DND-41 (cell line): ENCODE measurements around the gene TIGD2.

ENCODE experiments used
- ATAC-seq: fragments of 200-7000 bp; cut with Tn5 transposase; 3 replicates; pipeline ENCODE4 v1.9.1; 2021; ENCODE audit warnings: low read depth; ENCODE audit not compliant: insufficient read depth
- DNase-seq: peaks from one replicate; pipeline ENCODE4 v3.0.0-alpha.2; 2020
- H2AFZ ChIP-seq: 2 replicates; pipeline ENCODE4 v1.6.0; 2012; ENCODE audit warnings: low read depth, low read length
- H3K27ac ChIP-seq: 2 replicates; pipeline ENCODE4 v1.5.1; 2012; ENCODE audit warnings: low read length, inconsistent platforms
- H3K27me3 ChIP-seq: fragments of 200-600 bp; sonication (generic); 2 replicates; pipeline ENCODE4 v1.6.0; 2012; ENCODE audit warnings: low read length, mild to moderate bottlenecking, inconsistent platforms; ENCODE audit not compliant: insufficient read depth, poor library complexity
- H3K36me3 ChIP-seq: 2 replicates; pipeline ENCODE4 v1.5.1; 2012; ENCODE audit warnings: low read length, inconsistent platforms; ENCODE audit not compliant: insufficient read depth
- H3K4me1 ChIP-seq: 2 replicates; pipeline ENCODE4 v1.5.1; 2012; ENCODE audit warnings: mild to moderate bottlenecking, low read length; ENCODE audit not compliant: insufficient read depth
- H3K4me2 ChIP-seq: 2 replicates; pipeline ENCODE4 v1.6.0; 2012; ENCODE audit warnings: mild to moderate bottlenecking, moderate library complexity, low read length, inconsistent platforms; ENCODE audit not compliant: insufficient read depth
- H3K4me3 ChIP-seq, 2 experiments: fragments of 200-600 bp in 1 of 2; shearing (Covaris generic) in 1 of 2; 2 replicates each; pipeline ENCODE4 v1.5.1; 2012 to 2016; ENCODE audit warnings: inconsistent platforms in 2 of 2, low read length in 2 of 2, mild to moderate bottlenecking in 2 of 2, low read depth in 1 of 2, moderate library complexity in 1 of 2
- H3K79me2 ChIP-seq: 2 replicates; pipeline ENCODE4 v1.6.0; 2012; ENCODE audit warnings: low read length, inconsistent platforms; ENCODE audit not compliant: insufficient read depth
- H3K9ac ChIP-seq: 2 replicates; pipeline ENCODE4 v1.6.0; 2012; ENCODE audit warnings: low read depth, mild to moderate bottlenecking, inconsistent platforms, low read length, moderate library complexity
- H3K9me3 ChIP-seq: 2 replicates; pipeline ENCODE4 v1.5.1; 2012; ENCODE audit warnings: low read length, moderate library complexity, mild to moderate bottlenecking, inconsistent platforms; ENCODE audit not compliant: insufficient read depth, severe bottlenecking
- H4K20me1 ChIP-seq: 2 replicates; pipeline ENCODE4 v1.6.0; 2012; ENCODE audit warnings: low read length; ENCODE audit not compliant: insufficient read depth
- CTCF ChIP-seq: IDR thresholded peaks from 2 replicates; pipeline ENCODE4 v1.5.1; 2012; ENCODE audit warnings: borderline replicate concordance, low read length, moderate library complexity, mild to moderate bottlenecking; ENCODE audit not compliant: poor library complexity, severe bottlenecking; ENCODE audit errors: extremely low read depth
- EZH2 ChIP-seq: IDR thresholded peaks from 3 replicates; pipeline ENCODE4 v1.6.1; 2012; ENCODE audit warnings: borderline replicate concordance, low read depth, mild to moderate bottlenecking, moderate library complexity, low read length, inconsistent platforms; ENCODE audit not compliant: severe bottlenecking

Gene TIGD2

GRCh38 chr4:89069481-89069880, 41.9 kb upstream of the TIGD2 start:
- Histone ChIP-seq H3K4me3 (no peak overlapping the region), H3K79me2 (no peaks in the 10 kb centered on the region), H3K27me3 (no peaks in the 10 kb centered on the region), H4K20me1 (no peaks in the 10 kb centered on the region), H2AFZ (no peak overlapping the region), H3K27ac (no peak overlapping the region), H3K9me3 (no peaks in the 10 kb centered on the region), H3K36me3 (no peaks in the 10 kb centered on the region), H3K4me2 (no peak overlapping the region), H3K4me1 (no peaks in the 10 kb centered on the region), H3K9ac (no peak overlapping the region)
- ATAC-seq (no peak), DNase-seq (no peak)
- no peak for TF ChIP-seq EZH2
- TF ChIP-seq CTCF = no peak

DNA sequence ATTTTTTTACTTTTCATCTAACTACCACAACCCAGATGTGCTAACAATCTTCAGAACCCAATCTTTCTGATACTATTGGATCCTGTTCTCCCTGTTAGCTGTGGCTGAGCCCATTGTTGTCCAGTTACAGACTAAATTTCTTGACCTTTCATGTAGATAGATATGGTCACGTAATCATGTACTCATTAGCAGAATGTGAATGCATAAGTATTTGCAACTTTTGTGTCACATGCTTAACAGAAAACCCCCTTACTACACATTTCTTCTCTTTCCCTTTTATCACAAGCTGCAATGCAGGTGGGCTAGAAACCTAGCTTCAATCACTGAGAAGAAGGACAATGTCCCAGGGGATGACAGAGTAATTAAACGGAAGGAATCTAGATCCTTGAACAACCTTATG, 41.3 kb upstream of the TIGD2 start:
- TF ChIP-seq CTCF (no peak), EZH2 (no peak)
- Histone ChIP-seq H3K27ac (no peak overlapping the region), H3K4me1 (no peaks in the 10 kb centered on the region), H4K20me1 (no peaks in the 10 kb centered on the region), H3K4me2 (no peak overlapping the region), H3K9ac (no peak overlapping the region), H3K9me3 (no peaks in the 10 kb centered on the region), H3K36me3 (no peaks in the 10 kb centered on the region), H3K27me3 (no peaks in the 10 kb centered on the region), H3K4me3 (no peak overlapping the region), H2AFZ (no peak overlapping the region), H3K79me2 (no peaks in the 10 kb centered on the region)
- ATAC-seq (no peak), DNase-seq (no peak)

DNA sequence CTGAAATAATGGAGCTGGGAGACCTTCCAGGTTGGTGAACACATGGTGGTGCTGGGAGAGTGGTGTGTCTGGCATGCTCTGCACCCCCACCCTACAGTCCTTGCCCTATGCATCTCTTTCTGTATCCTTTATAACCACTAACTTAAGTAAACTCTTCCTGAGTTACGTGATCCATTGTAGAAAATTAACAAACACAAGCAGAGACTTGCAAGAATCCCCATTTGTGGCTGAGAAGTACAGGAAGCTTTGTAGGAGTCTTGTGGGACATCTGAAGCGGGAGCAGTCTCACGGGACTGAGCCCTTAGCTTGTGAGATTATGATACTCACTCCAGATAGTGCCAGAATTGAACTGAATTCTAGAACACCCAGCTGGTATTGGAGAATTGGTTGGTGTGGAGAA, 40.0 kb upstream of the TIGD2 start:
- Histone ChIP-seq H3K4me3 (no peak overlapping the region), H3K27ac (no peak overlapping the region), H3K27me3 (no peaks in the 10 kb centered on the region), H3K4me1 (no peaks in the 10 kb centered on the region), H4K20me1 (no peaks in the 10 kb centered on the region), H2AFZ (no peak overlapping the region), H3K9ac (no peak overlapping the region), H3K79me2 (no peaks in the 10 kb centered on the region), H3K4me2 (no peak overlapping the region), H3K36me3 (no peaks in the 10 kb centered on the region), H3K9me3 (no peaks in the 10 kb centered on the region)
- ATAC-seq (no peak), DNase-seq (no peak)
- TF ChIP-seq EZH2 (no peak), CTCF (no peak)

DNA sequence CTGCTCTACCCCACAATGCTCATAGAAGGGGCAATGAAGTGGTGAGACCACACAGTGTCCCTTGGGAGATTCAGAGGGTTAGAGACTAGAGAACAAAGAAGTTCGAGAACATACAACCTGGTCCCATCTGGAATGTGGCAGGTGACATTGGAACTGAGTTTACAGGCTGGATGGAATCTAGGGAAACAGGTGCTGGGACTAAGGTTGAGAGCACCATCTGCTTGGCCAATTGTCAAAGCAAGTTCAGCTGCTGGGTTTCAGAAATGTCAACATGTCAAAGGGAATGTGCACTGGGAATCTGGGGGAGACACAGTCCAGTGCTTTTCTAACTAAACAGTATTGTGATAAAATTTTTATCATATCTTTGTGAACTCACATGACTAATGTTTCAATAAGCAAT, 38.4 kb upstream of the TIGD2 start:
- DNase-seq = no peak
- no peak for ATAC-seq
- H3K4me1 ChIP-seq = no peaks in the 10 kb centered on the region
- no peaks in the 10 kb centered on the region for H3K36me3 ChIP-seq
- H3K27ac ChIP-seq = no peak overlapping the region
- no peak overlapping the region for H3K4me3 ChIP-seq
- H3K27me3 ChIP-seq = no peaks in the 10 kb centered on the region
- no peaks in the 10 kb centered on the region for H4K20me1 ChIP-seq
- no peaks in the 10 kb centered on the region for H3K79me2 ChIP-seq
- TF ChIP-seq CTCF (no peak), EZH2 (no peak)
- H3K9ac ChIP-seq = no peak overlapping the region
- no peak overlapping the region for H2AFZ ChIP-seq
- peaks cover 2% of the 10 kb centered on the region for H3K9me3 ChIP-seq
- no peak overlapping the region for H3K4me2 ChIP-seq
